ENCODE results near the gene STIP1. TPM values are rescaled to one million over a fixed set of nuclear protein-coding genes. Genes with fewer than 3 reads are reported as not detected.

The STIP1 gene
- polyA plus RNA-seq, 1 donor: 109 TPM

- H3K36me3 ChIP-seq (ENCODE audit: control insufficient read depth, insufficient read depth, low read length): peaks cover 2% of the 10 kb centered on the region
- no peaks in the 10 kb centered on the region for H3K9me3 ChIP-seq (ENCODE audit: control insufficient read depth, low read depth, low read length)
- WGBS (ENCODE audit: insufficient coverage, low lambda C conversion rate): no CpG with 5 or more reads among the region's 8 CpGs
- peak overlapping the region; percentile 87 for H3K4me3 ChIP-seq (ENCODE audit: low read length)
- H3K27ac ChIP-seq (ENCODE audit: low read length): peak overlapping the region; percentile 85
- H3K4me1 ChIP-seq (ENCODE audit: control insufficient read depth, insufficient read depth, low read length): peaks cover 48% of the 10 kb centered on the region
- H3K27me3 ChIP-seq (ENCODE audit: control insufficient read depth, insufficient read depth, low read length): no peaks in the 10 kb centered on the region
- DNase-seq: no peak
Observed at GRCh38 chr11:64230985-64231365, 45.0 kb downstream of the STIP1 start.

GRCh38 chr11:64231546-64231945 is 45.6 kb downstream of the STIP1 start:
- H3K27me3 ChIP-seq (ENCODE audit: control insufficient read depth, insufficient read depth, low read length): no peaks in the 10 kb centered on the region
- no peak for DNase-seq
- H3K9me3 ChIP-seq (ENCODE audit: control insufficient read depth, low read depth, low read length): no peaks in the 10 kb centered on the region
- H3K36me3 ChIP-seq (ENCODE audit: control insufficient read depth, insufficient read depth, low read length): peaks cover 5% of the 10 kb centered on the region
- no peak overlapping the region for H3K27ac ChIP-seq (ENCODE audit: low read length)
- no CpG with 5 or more reads among the region's 7 CpGs for WGBS (ENCODE audit: insufficient coverage, low lambda C conversion rate)
- H3K4me3 ChIP-seq (ENCODE audit: low read length): no peak overlapping the region
- peaks cover 47% of the 10 kb centered on the region for H3K4me1 ChIP-seq (ENCODE audit: control insufficient read depth, insufficient read depth, low read length)

DNA sequence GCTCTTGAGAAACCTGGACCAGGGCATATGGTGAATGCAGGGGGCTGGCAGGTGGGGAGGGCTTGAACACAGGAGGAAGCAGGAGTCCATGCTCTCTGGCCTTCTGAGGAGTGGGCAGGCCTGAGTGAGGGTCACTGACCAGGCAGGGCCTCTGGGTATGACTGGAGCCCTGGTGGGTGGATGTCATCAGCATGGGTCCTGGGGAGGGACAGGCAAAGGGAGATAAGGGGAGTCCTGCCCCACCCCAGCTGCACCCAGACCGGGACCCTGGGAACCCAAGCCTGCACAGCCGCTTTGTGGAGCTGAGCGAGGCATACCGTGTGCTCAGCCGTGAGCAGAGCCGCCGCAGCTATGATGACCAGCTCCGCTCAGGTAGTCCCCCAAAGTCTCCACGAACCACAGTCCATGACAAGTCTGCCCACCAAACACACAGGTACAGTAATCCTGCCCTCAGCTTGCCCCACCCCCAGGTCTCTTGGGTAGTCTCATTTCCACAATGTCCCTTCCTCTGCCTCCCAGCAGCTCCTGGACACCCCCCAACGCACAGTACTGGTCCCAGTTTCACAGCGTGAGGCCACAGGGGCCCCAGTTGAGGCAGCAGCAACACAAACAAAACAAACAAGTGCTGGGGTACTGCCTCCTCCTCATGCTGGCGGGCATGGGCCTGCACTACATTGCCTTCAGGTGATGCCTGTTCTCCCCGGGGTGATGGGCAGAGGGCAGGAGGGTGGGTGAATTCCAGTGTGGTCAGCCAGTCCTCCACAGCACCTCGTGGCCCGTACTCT is 46.4 kb downstream of the STIP1 start:
- Histone ChIP-seq H3K27ac (ENCODE audit: low read length) (no peak overlapping the region), H3K4me1 (ENCODE audit: control insufficient read depth, insufficient read depth, low read length) (peaks cover 45% of the 10 kb centered on the region), H3K4me3 (ENCODE audit: low read length) (no peak overlapping the region), H3K27me3 (ENCODE audit: control insufficient read depth, insufficient read depth, low read length) (no peaks in the 10 kb centered on the region), H3K36me3 (ENCODE audit: control insufficient read depth, insufficient read depth, low read length) (peaks cover 5% of the 10 kb centered on the region), H3K9me3 (ENCODE audit: control insufficient read depth, low read depth, low read length) (no peaks in the 10 kb centered on the region)
- no peak for DNase-seq
- WGBS (ENCODE audit: insufficient coverage, low lambda C conversion rate): no CpG with 5 or more reads among the region's 15 CpGs

- peaks cover 6% of the 10 kb centered on the region for H3K36me3 ChIP-seq (ENCODE audit: control insufficient read depth, insufficient read depth, low read length)
- WGBS (ENCODE audit: insufficient coverage, low lambda C conversion rate): 90% methylated on average over 2 of the region's 8 CpGs
- no peak overlapping the region for H3K4me3 ChIP-seq (ENCODE audit: low read length)
- peaks cover 47% of the 10 kb centered on the region for H3K4me1 ChIP-seq (ENCODE audit: control insufficient read depth, insufficient read depth, low read length)
- H3K27me3 ChIP-seq (ENCODE audit: control insufficient read depth, insufficient read depth, low read length): no peaks in the 10 kb centered on the region
- H3K27ac ChIP-seq (ENCODE audit: low read length): no peak overlapping the region
- DNase-seq: no peak
- no peaks in the 10 kb centered on the region for H3K9me3 ChIP-seq (ENCODE audit: control insufficient read depth, low read depth, low read length)
Observed at GRCh38 chr11:64232967-64233315, 47.0 kb downstream of the STIP1 start.

DNA sequence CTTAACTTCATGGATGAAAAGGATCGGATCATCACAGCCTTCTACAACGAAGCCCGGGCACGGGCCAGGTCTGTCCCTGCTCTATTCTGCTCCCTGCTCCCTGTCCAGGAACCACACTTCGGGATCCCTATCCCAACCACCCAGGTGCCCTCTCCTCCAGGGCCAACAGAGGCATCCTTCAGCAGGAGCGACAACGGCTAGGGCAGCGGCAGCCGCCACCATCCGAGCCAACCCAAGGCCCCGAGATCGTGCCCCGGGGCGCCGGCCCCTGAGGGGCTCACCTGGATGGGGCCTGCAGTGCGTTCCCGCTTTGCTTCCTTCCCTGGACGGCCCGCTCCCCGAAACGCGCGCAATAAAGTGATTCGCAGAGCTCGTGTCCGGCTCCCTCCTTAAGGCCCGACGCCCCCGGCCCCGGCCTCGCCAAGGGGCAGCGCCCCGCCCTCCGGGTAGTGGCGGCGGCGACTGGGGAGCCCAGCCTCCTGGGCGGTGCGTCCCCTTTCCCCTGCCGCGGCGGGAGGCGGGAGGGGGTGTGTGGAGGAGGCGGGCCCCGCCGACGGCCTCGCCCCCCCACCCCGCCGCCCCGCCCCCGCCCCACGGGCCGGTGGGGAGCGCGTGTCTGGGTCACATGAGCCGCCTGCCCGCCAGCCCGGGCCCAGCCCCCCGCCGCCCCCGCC is 48.1 kb downstream of the STIP1 start, which contains the start of gene VEGFB:
Gene VEGFB, plus strand, starts transcription at position 672 of the 674 bp plus-strand sequence. CDS start 250 bp downstream, outside the sequence.
- no CpG with 5 or more reads among the region's 62 CpGs for WGBS (ENCODE audit: insufficient coverage, low lambda C conversion rate)
- Histone ChIP-seq H3K4me1 (ENCODE audit: control insufficient read depth, insufficient read depth, low read length) (peaks cover 51% of the 10 kb centered on the region), H3K27me3 (ENCODE audit: control insufficient read depth, insufficient read depth, low read length) (no peaks in the 10 kb centered on the region), H3K4me3 (ENCODE audit: low read length) (peak within 1 kb of the TSS; percentile 71), H3K9me3 (ENCODE audit: control insufficient read depth, low read depth, low read length) (no peaks in the 10 kb centered on the region), H3K36me3 (ENCODE audit: control insufficient read depth, insufficient read depth, low read length) (peaks cover 17% of the 10 kb centered on the region), H3K27ac (ENCODE audit: low read length) (peak within 1 kb of the TSS; percentile 23)
- DNase-seq: peak; percentile 50 to 75

GRCh38 chr11:64234647-64235379 is 48.8 kb downstream of the STIP1 start:
- no peak overlapping the region for H3K27ac ChIP-seq (ENCODE audit: low read length)
- peak overlapping the region; percentile 71 for H3K4me3 ChIP-seq (ENCODE audit: low read length)
- no CpG with 5 or more reads among the region's 80 CpGs for WGBS (ENCODE audit: insufficient coverage, low lambda C conversion rate)
- peaks cover 47% of the 10 kb centered on the region for H3K4me1 ChIP-seq (ENCODE audit: control insufficient read depth, insufficient read depth, low read length)
- peaks cover 21% of the 10 kb centered on the region for H3K36me3 ChIP-seq (ENCODE audit: control insufficient read depth, insufficient read depth, low read length)
- H3K27me3 ChIP-seq (ENCODE audit: control insufficient read depth, insufficient read depth, low read length): no peaks in the 10 kb centered on the region
- DNase-seq: peak; percentile 43 to 74
- H3K9me3 ChIP-seq (ENCODE audit: control insufficient read depth, low read depth, low read length): no peaks in the 10 kb centered on the region

- WGBS (ENCODE audit: insufficient coverage, low lambda C conversion rate): no CpG with 5 or more reads among the region's 12 CpGs
- H3K4me1 ChIP-seq (ENCODE audit: control insufficient read depth, insufficient read depth, low read length): peaks cover 53% of the 10 kb centered on the region
- peak overlapping the region; percentile 71 for H3K4me3 ChIP-seq (ENCODE audit: low read length)
- no peak overlapping the region for H3K27ac ChIP-seq (ENCODE audit: low read length)
- H3K9me3 ChIP-seq (ENCODE audit: control insufficient read depth, low read depth, low read length): no peaks in the 10 kb centered on the region
- no peak for DNase-seq
- H3K27me3 ChIP-seq (ENCODE audit: control insufficient read depth, insufficient read depth, low read length): no peaks in the 10 kb centered on the region
- H3K36me3 ChIP-seq (ENCODE audit: control insufficient read depth, insufficient read depth, low read length): peaks cover 21% of the 10 kb centered on the region
Observed at GRCh38 chr11:64235437-64236161, 49.6 kb downstream of the STIP1 start.

DNA sequence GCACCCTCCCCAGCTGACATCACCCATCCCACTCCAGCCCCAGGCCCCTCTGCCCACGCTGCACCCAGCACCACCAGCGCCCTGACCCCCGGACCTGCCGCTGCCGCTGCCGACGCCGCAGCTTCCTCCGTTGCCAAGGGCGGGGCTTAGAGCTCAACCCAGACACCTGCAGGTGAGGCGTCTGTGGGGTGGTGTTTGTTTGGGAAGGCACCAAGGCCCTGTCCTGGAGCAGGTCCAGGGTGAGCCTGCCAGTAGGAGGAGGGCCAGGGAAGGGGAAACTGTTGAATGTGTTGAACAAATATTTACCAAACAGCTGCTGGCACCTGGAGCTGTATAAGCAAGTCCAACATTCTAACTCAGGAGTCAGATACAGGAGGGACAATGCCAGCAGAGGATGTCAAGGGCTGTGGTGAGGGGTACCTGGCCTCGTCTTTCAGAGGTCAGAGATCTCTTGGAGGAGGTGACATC is 51.5 kb downstream of the STIP1 start:
- no peaks in the 10 kb centered on the region for H3K9me3 ChIP-seq (ENCODE audit: control insufficient read depth, low read depth, low read length)
- peak; percentile 72 to 85 for DNase-seq
- H3K4me3 ChIP-seq (ENCODE audit: low read length): no peak overlapping the region
- no peaks in the 10 kb centered on the region for H3K27me3 ChIP-seq (ENCODE audit: control insufficient read depth, insufficient read depth, low read length)
- peak overlapping the region; percentile 35 for H3K27ac ChIP-seq (ENCODE audit: low read length)
- WGBS (ENCODE audit: insufficient coverage, low lambda C conversion rate): no CpG with 5 or more reads among the region's 12 CpGs
- H3K36me3 ChIP-seq (ENCODE audit: control insufficient read depth, insufficient read depth, low read length): peaks cover 21% of the 10 kb centered on the region
- peaks cover 44% of the 10 kb centered on the region for H3K4me1 ChIP-seq (ENCODE audit: control insufficient read depth, insufficient read depth, low read length)

DNA sequence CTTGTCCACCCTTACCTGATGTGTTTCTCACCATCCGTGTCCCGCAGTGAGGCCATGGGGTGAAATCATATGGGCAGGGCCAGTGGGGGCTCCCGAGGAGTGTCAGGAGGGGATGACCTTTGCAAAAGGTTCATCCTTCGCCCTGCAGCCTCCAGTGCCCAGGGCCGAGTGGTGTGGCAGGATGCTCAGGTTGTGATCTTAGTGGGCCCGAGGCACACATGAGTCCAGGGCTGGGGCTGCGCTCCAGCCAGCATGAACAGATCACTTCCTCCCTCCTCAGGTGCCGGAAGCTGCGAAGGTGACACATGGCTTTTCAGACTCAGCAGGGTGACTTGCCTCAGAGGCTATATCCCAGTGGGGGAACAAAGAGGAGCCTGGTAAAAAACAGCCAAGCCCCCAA is 52.1 kb downstream of the STIP1 start:
- Histone ChIP-seq H3K27me3 (ENCODE audit: control insufficient read depth, insufficient read depth, low read length) (no peaks in the 10 kb centered on the region), H3K4me3 (ENCODE audit: low read length) (no peak overlapping the region), H3K36me3 (ENCODE audit: control insufficient read depth, insufficient read depth, low read length) (peaks cover 24% of the 10 kb centered on the region), H3K9me3 (ENCODE audit: control insufficient read depth, low read depth, low read length) (no peaks in the 10 kb centered on the region), H3K4me1 (ENCODE audit: control insufficient read depth, insufficient read depth, low read length) (peaks cover 46% of the 10 kb centered on the region), H3K27ac (ENCODE audit: low read length) (peak overlapping the region; percentile 1)
- no peak for DNase-seq
- WGBS (ENCODE audit: insufficient coverage, low lambda C conversion rate): no CpG with 5 or more reads among the region's 9 CpGs

- H3K4me1 ChIP-seq (ENCODE audit: control insufficient read depth, insufficient read depth, low read length): peaks cover 48% of the 10 kb centered on the region
- peaks cover 33% of the 10 kb centered on the region for H3K36me3 ChIP-seq (ENCODE audit: control insufficient read depth, insufficient read depth, low read length)
- WGBS (ENCODE audit: insufficient coverage, low lambda C conversion rate): no CpG with 5 or more reads among the region's 5 CpGs
Observed at GRCh38 chr11:64238999-64239398, 53.0 kb downstream of the STIP1 start.

More at GRCh38 chr11:64238999-64239398, 53.0 kb downstream of the STIP1 start:
- peak overlapping the region; percentile 14 for H3K27ac ChIP-seq (ENCODE audit: low read length)
- no peak for DNase-seq
- no peaks in the 10 kb centered on the region for H3K27me3 ChIP-seq (ENCODE audit: control insufficient read depth, insufficient read depth, low read length)
- no peaks in the 10 kb centered on the region for H3K9me3 ChIP-seq (ENCODE audit: control insufficient read depth, low read depth, low read length)
- H3K4me3 ChIP-seq (ENCODE audit: low read length): no peak overlapping the region
